ENCODE data around the gene SRSF5.
"Not testable (repeated sequence)": the region's sequence is repeated elsewhere in the genome, so short reads cannot be mapped to it uniquely, and the experiment has no call there.

The SRSF5 gene

DNA sequence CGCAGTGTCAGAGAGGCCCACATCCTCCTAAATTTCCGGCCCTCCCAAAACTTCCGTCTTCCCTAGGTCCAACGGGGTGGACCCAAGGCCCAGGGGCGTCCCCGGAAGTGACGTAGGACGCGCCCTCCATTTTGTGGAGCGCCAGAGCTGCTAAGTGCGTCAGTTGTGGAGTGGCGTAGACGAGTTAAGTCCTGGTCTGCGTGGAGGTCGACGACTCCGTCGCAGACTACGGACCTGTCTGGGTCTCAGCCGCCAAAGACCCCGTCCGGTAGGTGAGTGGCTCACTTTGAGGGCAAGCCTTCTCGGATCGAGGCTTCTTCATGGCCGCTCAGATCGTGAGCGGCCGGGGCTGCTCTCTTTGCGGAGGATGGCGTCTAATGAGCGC is at the start of gene SRSF5:
Gene SRSF5 (plus strand): TSS at position 159 of the 385 bp plus-strand sequence. CDS start 1,015 bp downstream, outside the sequence.
- H3K27ac ChIP-seq = peak within 1 kb of the TSS; percentile 99
- H3K9ac ChIP-seq (ENCODE audit: insufficient read length) = peak within 1 kb of the TSS; percentile 100
- peaks cover 43% of the 10 kb centered on the region for H3K36me3 ChIP-seq (ENCODE audit: insufficient read depth, low read length)
- TF ChIP-seq EZH2 (IDR thresholded peaks at IDR 0.05) (no peak), POLR2AphosphoS5 (IDR thresholded peaks at IDR 0.05; ENCODE audit: borderline replicate concordance, low read depth, low read length) (peak; percentile 99), FOXP2 (optimal IDR thresholded peaks at IDR 0.05; ENCODE audit: control extremely low read depth, extremely low read length, insufficient read depth) (peak; percentile 92)
- H3K4me3 ChIP-seq = peak within 1 kb of the TSS; percentile 100
- no peaks in the 10 kb centered on the region for H3K9me3 ChIP-seq (ENCODE audit: low read depth, low read length)
- peak; percentile 82 for DNase-seq (ENCODE audit: low read depth, low spot score)

DNA sequence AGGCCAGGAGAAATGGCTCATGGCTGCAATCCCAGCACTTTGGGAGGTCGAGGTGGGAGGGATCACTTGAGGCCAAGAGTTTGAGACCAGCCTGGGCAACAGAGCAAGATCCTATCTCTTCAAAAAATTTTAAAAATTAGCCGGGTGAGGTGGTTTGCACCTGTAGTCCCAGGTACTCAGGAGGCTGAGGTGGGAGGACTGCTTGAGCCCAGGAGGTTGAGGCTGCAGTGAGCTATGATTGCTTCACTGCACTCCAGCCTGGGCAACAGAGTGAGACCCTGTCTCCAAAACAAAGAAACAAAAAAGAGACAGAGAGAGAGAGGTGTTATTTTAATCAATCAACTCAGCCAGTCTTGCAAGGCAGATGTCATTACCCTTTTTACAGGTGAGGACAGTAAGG is 48.3 kb upstream of the SRSF5 start:
- H3K27ac ChIP-seq; DNase-seq (ENCODE audit: low read depth, low spot score); H3K9me3 ChIP-seq (ENCODE audit: low read depth, low read length); H3K4me3 ChIP-seq; H3K36me3 ChIP-seq (ENCODE audit: insufficient read depth, low read length); H3K9ac ChIP-seq (ENCODE audit: insufficient read length): not testable (repeated sequence)

DNA sequence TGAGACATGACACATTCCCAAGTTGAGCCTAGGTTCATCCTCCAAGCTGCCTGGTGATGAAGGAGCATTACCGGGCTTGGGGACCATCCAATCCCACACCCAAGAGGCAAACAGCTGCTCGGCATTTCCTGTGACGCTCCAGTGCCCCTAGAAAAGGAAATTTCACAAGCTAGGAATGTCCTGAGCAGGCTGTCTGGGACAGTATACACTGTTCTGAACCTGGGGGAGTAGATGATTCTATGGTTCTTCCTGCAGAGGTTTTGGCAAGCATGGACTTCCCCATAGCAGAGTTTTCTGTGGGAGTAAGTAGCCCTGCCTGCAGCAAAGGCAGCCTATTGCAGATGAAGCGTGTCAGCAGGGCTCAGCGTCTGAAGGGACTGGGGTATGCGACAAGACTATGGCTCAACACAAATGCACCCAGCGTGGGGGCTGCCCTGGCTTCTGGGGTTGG is 47.4 kb upstream of the SRSF5 start:
- TF ChIP-seq EZH2 (IDR thresholded peaks at IDR 0.05) = no peak
- no peak for TF ChIP-seq FOXP2 (optimal IDR thresholded peaks at IDR 0.05; ENCODE audit: control extremely low read depth, extremely low read length, insufficient read depth)
- TF ChIP-seq POLR2AphosphoS5 (IDR thresholded peaks at IDR 0.05; ENCODE audit: borderline replicate concordance, low read depth, low read length) = no peak
- no peak overlapping the region for H3K9ac ChIP-seq (ENCODE audit: insufficient read length)
- 0 out of 2 replicates have a peak overlapping the region, but pooled peaks have one; percentile 54 for H3K27ac ChIP-seq
- no peaks in the 10 kb centered on the region for H3K36me3 ChIP-seq (ENCODE audit: insufficient read depth, low read length)
- DNase-seq (ENCODE audit: low read depth, low spot score) = no peak
- no peaks in the 10 kb centered on the region for H3K9me3 ChIP-seq (ENCODE audit: low read depth, low read length)
- H3K4me3 ChIP-seq = 0 out of 2 replicates have a peak overlapping the region, but pooled peaks have one; percentile 6

DNA sequence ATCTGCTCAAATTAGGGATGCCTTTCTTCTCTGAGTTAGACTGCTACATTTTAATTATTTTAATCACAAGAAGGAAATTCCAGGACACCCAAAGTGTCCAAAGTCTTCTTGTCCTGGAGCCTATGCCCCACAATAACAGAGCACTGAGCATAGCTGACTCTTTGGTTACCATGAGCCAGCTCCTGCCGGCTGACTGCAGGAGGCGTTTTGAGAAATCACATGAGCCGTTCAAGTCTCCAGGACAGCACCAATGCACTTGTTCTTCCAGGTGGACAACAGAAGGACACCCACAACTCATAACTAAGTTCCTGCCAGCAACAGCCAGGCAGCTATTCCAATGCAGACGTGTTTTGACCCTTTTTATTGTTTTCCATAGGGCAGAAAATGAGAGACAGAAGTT is 46.0 kb upstream of the SRSF5 start:
- TF ChIP-seq EZH2 (IDR thresholded peaks at IDR 0.05) = no peak
- TF ChIP-seq FOXP2 (optimal IDR thresholded peaks at IDR 0.05; ENCODE audit: control extremely low read depth, extremely low read length, insufficient read depth) = no peak
- TF ChIP-seq POLR2AphosphoS5 (IDR thresholded peaks at IDR 0.05; ENCODE audit: borderline replicate concordance, low read depth, low read length) = no peak
- DNase-seq (ENCODE audit: low read depth, low spot score) = no peak
- Histone ChIP-seq H3K4me3 (no peak overlapping the region), H3K9ac (ENCODE audit: insufficient read length) (no peak overlapping the region), H3K36me3 (ENCODE audit: insufficient read depth, low read length) (no peaks in the 10 kb centered on the region), H3K27ac (no peak overlapping the region), H3K9me3 (ENCODE audit: low read depth, low read length) (no peaks in the 10 kb centered on the region)

DNA sequence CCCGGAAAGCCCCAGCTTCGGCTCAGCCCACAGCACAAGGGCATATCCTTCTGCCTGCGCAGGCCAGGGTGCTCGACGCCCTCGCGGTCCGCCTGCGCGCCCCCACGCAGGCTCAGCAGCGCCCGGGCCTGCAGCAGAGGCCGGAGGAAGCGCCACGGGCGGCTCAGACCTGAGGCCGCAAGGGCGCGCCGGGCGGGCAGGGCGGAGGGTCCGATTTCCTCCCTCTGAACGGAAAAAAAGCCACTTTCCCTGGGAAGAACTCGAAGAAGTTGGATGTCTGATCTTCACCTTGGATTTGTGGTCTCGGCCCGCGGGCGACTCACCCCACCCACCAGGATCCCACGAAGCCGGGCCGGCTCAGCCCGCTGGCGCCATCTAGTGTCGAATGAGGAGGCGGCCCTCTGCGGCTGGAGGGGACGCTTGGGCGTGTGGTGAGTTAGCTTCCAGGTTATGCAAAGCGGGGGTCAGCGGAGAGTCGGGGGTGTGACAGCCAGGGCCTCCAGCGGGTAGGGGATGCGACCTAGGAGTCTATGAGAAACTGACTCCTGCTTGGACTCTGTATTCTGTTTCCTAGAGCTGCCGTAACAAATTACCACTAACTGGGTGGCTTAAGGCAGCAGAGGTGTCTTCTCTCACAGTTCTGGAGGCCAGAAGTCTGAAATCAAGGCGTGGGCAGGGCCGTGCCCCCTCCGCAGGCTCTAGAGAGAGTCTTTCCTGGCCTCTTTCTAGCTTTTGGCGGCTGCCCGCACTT is 40.0 kb upstream of the SRSF5 start:
- DNase-seq (ENCODE audit: low read depth, low spot score) = no peak
- TF ChIP-seq FOXP2 (optimal IDR thresholded peaks at IDR 0.05; ENCODE audit: control extremely low read depth, extremely low read length, insufficient read depth) (no peak), EZH2 (IDR thresholded peaks at IDR 0.05) (no peak), POLR2AphosphoS5 (IDR thresholded peaks at IDR 0.05; ENCODE audit: borderline replicate concordance, low read depth, low read length) (no peak)
- H3K4me3 ChIP-seq = no peak overlapping the region
- H3K36me3 ChIP-seq (ENCODE audit: insufficient read depth, low read length) = no peaks in the 10 kb centered on the region
- H3K9me3 ChIP-seq (ENCODE audit: low read depth, low read length) = no peaks in the 10 kb centered on the region
- no peak overlapping the region for H3K9ac ChIP-seq (ENCODE audit: insufficient read length)
- H3K27ac ChIP-seq = no peak overlapping the region

DNA sequence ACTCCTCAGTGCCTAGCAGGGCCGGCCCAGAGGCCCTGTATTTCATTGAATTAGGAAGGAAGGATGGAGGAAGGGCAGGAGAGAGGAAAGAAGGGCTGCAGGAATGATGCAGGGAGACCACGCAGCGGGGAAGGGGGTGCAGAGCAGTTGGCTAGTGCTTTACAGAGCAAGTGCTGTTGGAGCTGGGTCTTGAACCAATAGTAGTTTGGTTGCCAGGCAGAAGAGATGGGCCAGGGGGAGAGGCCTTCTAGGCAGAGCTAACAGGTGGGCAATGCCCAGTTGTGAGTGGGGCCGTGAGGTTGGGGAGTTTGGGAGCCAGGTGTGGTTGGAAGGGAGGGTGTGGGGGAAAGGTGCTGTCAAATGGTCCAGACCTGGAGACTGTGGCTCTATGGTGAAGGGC is 39.1 kb upstream of the SRSF5 start:
- Histone ChIP-seq H3K9me3 (ENCODE audit: low read depth, low read length) (no peaks in the 10 kb centered on the region), H3K9ac (ENCODE audit: insufficient read length) (no peak overlapping the region), H3K4me3 (no peak overlapping the region), H3K27ac (no peak overlapping the region), H3K36me3 (ENCODE audit: insufficient read depth, low read length) (no peaks in the 10 kb centered on the region)
- TF ChIP-seq POLR2AphosphoS5 (IDR thresholded peaks at IDR 0.05; ENCODE audit: borderline replicate concordance, low read depth, low read length) (no peak), EZH2 (IDR thresholded peaks at IDR 0.05) (no peak), FOXP2 (optimal IDR thresholded peaks at IDR 0.05; ENCODE audit: control extremely low read depth, extremely low read length, insufficient read depth) (no peak)
- DNase-seq (ENCODE audit: low read depth, low spot score) = no peak

DNA sequence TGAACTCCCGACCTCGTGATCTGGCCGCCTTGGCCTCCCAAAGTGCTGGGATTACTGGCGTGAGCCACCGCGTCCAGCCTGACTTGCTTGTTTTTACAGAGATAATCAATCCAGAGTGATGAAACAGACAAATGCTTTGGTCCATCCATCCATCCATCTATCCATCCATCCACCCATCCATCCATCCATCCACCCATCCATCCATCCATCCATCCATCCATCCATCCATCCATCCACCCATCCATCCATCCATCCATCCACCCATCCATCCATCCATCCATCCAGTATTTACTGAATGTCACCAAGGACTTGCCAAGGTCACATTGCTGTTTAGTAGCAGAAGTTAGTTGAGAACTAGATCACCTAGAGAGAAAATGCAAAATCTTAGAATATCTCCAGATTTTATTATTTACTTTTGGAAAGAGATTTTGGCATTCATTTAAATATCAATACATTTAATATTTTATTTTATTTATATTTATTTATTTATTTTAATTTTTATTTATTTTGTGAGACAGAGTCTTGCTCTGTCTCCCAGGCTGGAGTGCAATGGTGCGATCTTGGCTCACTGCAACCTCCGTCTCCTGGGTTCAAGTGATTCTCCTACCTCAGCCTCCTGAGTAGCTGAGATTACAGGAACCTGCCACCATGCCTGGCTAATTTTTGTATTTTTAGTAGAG is 34.9 kb upstream of the SRSF5 start:
- H3K9me3 ChIP-seq (ENCODE audit: low read depth, low read length); H3K4me3 ChIP-seq; DNase-seq (ENCODE audit: low read depth, low spot score); H3K27ac ChIP-seq; H3K9ac ChIP-seq (ENCODE audit: insufficient read length); H3K36me3 ChIP-seq (ENCODE audit: insufficient read depth, low read length): not testable (repeated sequence)

DNA sequence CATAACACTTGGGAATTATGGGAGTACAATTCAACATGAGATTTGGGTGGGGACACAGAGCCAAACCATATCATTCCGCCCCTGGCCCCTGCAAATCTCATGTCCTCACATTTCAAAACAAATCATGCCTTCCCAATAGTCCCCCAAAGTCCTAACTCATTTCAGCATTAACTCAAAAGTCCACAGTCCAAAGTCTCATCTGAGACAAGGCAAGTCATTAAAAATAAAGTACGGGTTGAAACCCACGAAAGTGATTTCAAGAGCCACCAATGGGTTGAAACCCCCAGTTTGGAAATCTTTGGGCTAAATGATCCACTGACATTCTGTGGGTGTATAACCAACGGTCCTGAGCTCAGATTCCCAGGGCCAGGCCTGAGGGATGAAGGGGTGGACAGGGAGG is 30.5 kb upstream of the SRSF5 start:
- not testable (repeated sequence) for H3K4me3 ChIP-seq; H3K27ac ChIP-seq; H3K9ac ChIP-seq (ENCODE audit: insufficient read length); H3K36me3 ChIP-seq (ENCODE audit: insufficient read depth, low read length); H3K9me3 ChIP-seq (ENCODE audit: low read depth, low read length); DNase-seq (ENCODE audit: low read depth, low spot score)

DNA sequence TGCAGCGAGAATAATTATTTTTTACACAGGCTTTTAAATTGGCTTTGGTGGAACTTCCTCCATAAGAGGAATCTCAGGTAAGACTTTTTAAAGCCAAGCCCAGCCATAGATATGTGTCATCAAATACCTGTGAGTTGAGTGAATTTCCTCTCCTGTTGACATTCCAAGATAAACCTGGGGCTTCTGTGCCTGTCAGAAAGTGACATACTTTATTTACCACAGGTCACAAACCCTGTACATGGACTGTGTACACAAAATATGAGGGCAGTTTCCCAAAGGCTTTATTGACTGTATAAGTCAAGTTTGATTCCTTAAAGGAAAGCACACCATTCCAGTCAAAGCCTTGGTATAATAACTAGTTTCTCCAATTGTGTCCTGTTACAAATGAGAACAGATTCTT is 25.9 kb upstream of the SRSF5 start:
- Histone ChIP-seq H3K9ac (ENCODE audit: insufficient read length) (no peak overlapping the region), H3K27ac (no peak overlapping the region)
- TF ChIP-seq EZH2 (IDR thresholded peaks at IDR 0.05) (no peak), POLR2AphosphoS5 (IDR thresholded peaks at IDR 0.05; ENCODE audit: borderline replicate concordance, low read depth, low read length) (no peak), FOXP2 (optimal IDR thresholded peaks at IDR 0.05; ENCODE audit: control extremely low read depth, extremely low read length, insufficient read depth) (no peak)

More for the DNA sequence above, 25.9 kb upstream of the SRSF5 start:
- Histone ChIP-seq H3K4me3 (no peak overlapping the region), H3K36me3 (ENCODE audit: insufficient read depth, low read length) (no peaks in the 10 kb centered on the region), H3K9me3 (ENCODE audit: low read depth, low read length) (no peaks in the 10 kb centered on the region)
- DNase-seq (ENCODE audit: low read depth, low spot score) = no peak
